Measurements from ENCODE around the gene KCNH8.

DNA sequence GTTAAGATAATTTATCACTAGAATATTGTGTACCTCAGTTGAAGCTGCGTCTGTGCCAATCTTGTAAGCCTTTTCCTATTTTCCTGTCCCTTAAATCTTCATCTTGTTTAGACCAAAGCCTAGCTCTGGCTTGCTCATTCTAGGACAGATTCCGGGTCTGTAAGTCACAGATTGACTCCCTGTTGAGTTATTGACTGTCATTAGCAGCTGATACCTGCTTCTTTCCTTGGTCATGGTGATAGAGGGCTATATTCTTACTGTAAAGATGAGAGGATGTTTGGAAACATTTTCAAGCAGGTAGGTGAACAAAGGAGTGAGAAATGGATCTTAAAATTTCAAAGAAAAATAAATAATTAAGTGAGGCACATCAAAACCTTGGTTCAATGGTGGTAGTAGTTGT, 200.2 kb downstream of the KCNH8 start:
- TF ChIP-seq EZH2phosphoT487 (IDR thresholded peaks at IDR 0.05) (no peak), EZH2 (IDR thresholded peaks at IDR 0.05) (no peak)
